Astrocyte (in vitro differentiated cells and primary cell): ENCODE measurements around the gene FOXK2. TPM values are rescaled to one million over a fixed set of nuclear protein-coding genes. Genes with fewer than 3 reads are reported as not detected.
"Not testable (repeated sequence)": the region's sequence is repeated elsewhere in the genome, so short reads cannot be mapped to it uniquely, and the experiment has no call there.

ENCODE experiments used
- DNase-seq: peaks from one replicate; pipeline ENCODE4 v3.0.0-alpha.2; 2010; ENCODE audit warnings: low read depth
- FAIRE-seq: peaks from 2 replicates; lab custom pipeline; 2011; peaks lifted over from hg19 to GRCh38; lab: Jason Lieb, UNC
- H2AFZ ChIP-seq: 2 replicates; pipeline ENCODE4 v1.6.0; 2012; ENCODE audit warnings: low read depth, low read length, inconsistent platforms
- H3K27ac ChIP-seq: 2 replicates; pipeline ENCODE4 v1.5.1; 2011; ENCODE audit warnings: low read depth, low read length, inconsistent platforms
- H3K27me3 ChIP-seq: 2 replicates; pipeline ENCODE4 v1.6.0; 2011; ENCODE audit warnings: low read length, inconsistent platforms; ENCODE audit not compliant: insufficient read depth
- H3K36me3 ChIP-seq: 2 replicates; pipeline ENCODE4 v1.5.1; 2011; ENCODE audit warnings: low read length, inconsistent platforms; ENCODE audit not compliant: insufficient read depth
- H3K4me1 ChIP-seq: 2 replicates; pipeline ENCODE4 v1.5.1; 2011; ENCODE audit warnings: low read length, inconsistent platforms; ENCODE audit not compliant: insufficient read depth
- H3K4me2 ChIP-seq: 2 replicates; pipeline ENCODE4 v1.6.0; 2012; ENCODE audit warnings: low read length, inconsistent platforms
- H3K4me3 ChIP-seq: 2 replicates; pipeline ENCODE4 v1.5.1; 2011; ENCODE audit warnings: low read depth, mild to moderate bottlenecking, low read length, inconsistent platforms; ENCODE audit not compliant: insufficient read depth
- H3K79me2 ChIP-seq: 2 replicates; pipeline ENCODE4 v1.6.0; 2012; ENCODE audit warnings: mild to moderate bottlenecking, low read length, inconsistent platforms; ENCODE audit not compliant: insufficient read depth
- H3K9ac ChIP-seq: 2 replicates; pipeline ENCODE4 v1.6.0; 2012; ENCODE audit warnings: mild to moderate bottlenecking, low read length, inconsistent platforms
- H3K9me3 ChIP-seq: 2 replicates; pipeline ENCODE4 v1.5.1; 2012; ENCODE audit warnings: low read depth, mild to moderate bottlenecking, low read length, inconsistent platforms; ENCODE audit not compliant: insufficient read depth
- H4K20me1 ChIP-seq: 2 replicates; pipeline ENCODE4 v1.6.0; 2012; ENCODE audit warnings: low read length, inconsistent platforms; ENCODE audit not compliant: insufficient read depth
- H3K27ac Mint-ChIP-seq: one replicate; pipeline ENCODE4 v1.8.0; 2021; ENCODE audit warnings: mild to moderate bottlenecking, mixed read lengths; ENCODE audit not compliant: unreplicated experiment
- H3K27me3 Mint-ChIP-seq: one replicate; pipeline ENCODE4 v1.8.0; 2021; ENCODE audit warnings: low read depth, mixed read lengths; ENCODE audit not compliant: unreplicated experiment
- H3K36me3 Mint-ChIP-seq: one replicate; pipeline ENCODE4 v1.8.0; 2021; ENCODE audit warnings: low read depth, mixed read lengths; ENCODE audit not compliant: unreplicated experiment
- H3K4me1 Mint-ChIP-seq: one replicate; pipeline ENCODE4 v1.8.0; 2021; ENCODE audit warnings: low read depth, mixed read lengths; ENCODE audit not compliant: unreplicated experiment
- H3K4me3 Mint-ChIP-seq: one replicate; pipeline ENCODE4 v1.8.0; 2021; ENCODE audit warnings: mild to moderate bottlenecking, moderate library complexity, mixed read lengths; ENCODE audit not compliant: unreplicated experiment
- H3K9me3 Mint-ChIP-seq: one replicate; pipeline ENCODE4 v1.8.0; 2021; ENCODE audit warnings: mild to moderate bottlenecking, mixed read lengths; ENCODE audit not compliant: unreplicated experiment
- CTCF ChIP-seq: IDR thresholded peaks from 2 replicates; pipeline ENCODE4 v1.5.1; 2011; ENCODE audit warnings: low read depth, mild to moderate bottlenecking, inconsistent platforms, low read length, moderate library complexity; ENCODE audit not compliant: insufficient read depth
- EZH2 ChIP-seq: IDR thresholded peaks from 2 replicates; pipeline ENCODE4 v1.6.1; 2012; ENCODE audit warnings: mild to moderate bottlenecking, low read length, inconsistent platforms; ENCODE audit not compliant: insufficient read depth
- total RNA-seq: library from RNA; stranded (reverse); gene quantifications from 2 replicates; pipeline ENCODE4 v1.2.1, GENCODE V29; 2021

Gene FOXK2
- total RNA-seq, 1 donor from 2014 or later: 68.0 TPM

GRCh38 chr17:82503094-82503727 is 16.3 kb upstream of the FOXK2 start:
- Mint-ChIP-seq H3K36me3 (no peaks in the 10 kb centered on the region), H3K9me3 (no peaks in the 10 kb centered on the region), H3K4me1 (no peaks in the 10 kb centered on the region), H3K4me3 (no peak overlapping the region), H3K27me3 (peaks cover 4% of the 10 kb centered on the region), H3K27ac (no peak overlapping the region)
- Histone ChIP-seq H3K27me3 (no peaks in the 10 kb centered on the region), H3K4me3 (no peak overlapping the region), H3K36me3 (no peaks in the 10 kb centered on the region), H2AFZ (no peak overlapping the region), H4K20me1 (no peaks in the 10 kb centered on the region), H3K9ac (no peak overlapping the region), H3K79me2 (no peaks in the 10 kb centered on the region), H3K27ac (no peak overlapping the region), H3K4me2 (no peak overlapping the region), H3K9me3 (no peaks in the 10 kb centered on the region), H3K4me1 (no peaks in the 10 kb centered on the region)
- FAIRE-seq (no peak), DNase-seq (no peak)
- TF ChIP-seq EZH2: no peak
- TF ChIP-seq CTCF: no peak

GRCh38 chr17:82503728-82504308 is 15.7 kb upstream of the FOXK2 start:
- H3K27me3 Mint-ChIP-seq: peaks cover 4% of the 10 kb centered on the region
- no peak overlapping the region for H3K4me2 ChIP-seq
- no peaks in the 10 kb centered on the region for H3K27me3 ChIP-seq
- no peak overlapping the region for H3K27ac ChIP-seq
- no peaks in the 10 kb centered on the region for H3K9me3 ChIP-seq
- no peaks in the 10 kb centered on the region for H4K20me1 ChIP-seq
- H3K27ac Mint-ChIP-seq: no peak overlapping the region
- H3K4me1 Mint-ChIP-seq: no peaks in the 10 kb centered on the region
- H3K4me1 ChIP-seq: no peaks in the 10 kb centered on the region
- no peaks in the 10 kb centered on the region for H3K36me3 Mint-ChIP-seq
- no peaks in the 10 kb centered on the region for H3K9me3 Mint-ChIP-seq
- no peak overlapping the region for H3K9ac ChIP-seq
- H2AFZ ChIP-seq: no peak overlapping the region
- no peaks in the 10 kb centered on the region for H3K36me3 ChIP-seq
- H3K4me3 ChIP-seq: no peak overlapping the region
- no peak overlapping the region for H3K4me3 Mint-ChIP-seq
- no peak for TF ChIP-seq EZH2
- no peak for TF ChIP-seq CTCF
- no peaks in the 10 kb centered on the region for H3K79me2 ChIP-seq
- DNase-seq: no peak
- no peak for FAIRE-seq

DNA sequence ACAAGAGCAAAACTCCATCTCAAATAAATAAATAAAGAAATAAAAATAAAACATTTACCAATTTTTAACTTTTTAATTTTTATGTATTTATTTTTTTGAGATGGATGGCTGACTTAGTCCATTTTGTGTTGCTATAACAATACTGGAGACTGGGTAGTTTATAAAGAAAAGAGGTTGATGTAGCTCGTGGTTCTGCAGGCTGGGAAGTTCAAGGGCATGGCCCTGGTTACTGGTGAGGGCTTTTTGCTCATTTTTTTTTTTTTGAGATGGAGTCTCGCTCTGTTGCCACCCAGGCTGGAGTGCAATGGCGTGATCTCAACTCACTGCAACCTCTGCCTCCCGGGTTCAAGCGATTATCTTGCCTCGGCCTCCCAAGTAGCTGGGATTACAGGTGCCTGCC is 14.2 kb upstream of the FOXK2 start:
- Mint-ChIP-seq H3K4me3 (no peak overlapping the region), H3K9me3 (no peaks in the 10 kb centered on the region), H3K27me3 (peaks cover 3% of the 10 kb centered on the region), H3K36me3 (no peaks in the 10 kb centered on the region), H3K27ac (no peak overlapping the region), H3K4me1 (no peaks in the 10 kb centered on the region)
- Histone ChIP-seq H3K4me2 (no peak overlapping the region), H3K36me3 (no peaks in the 10 kb centered on the region), H3K9me3 (no peaks in the 10 kb centered on the region), H3K27ac (no peak overlapping the region), H3K4me1 (no peaks in the 10 kb centered on the region), H3K79me2 (no peaks in the 10 kb centered on the region), H4K20me1 (no peaks in the 10 kb centered on the region), H3K9ac (no peak overlapping the region), H3K4me3 (no peak overlapping the region), H3K27me3 (no peaks in the 10 kb centered on the region), H2AFZ (no peak overlapping the region)
- no peak for DNase-seq
- no peak for FAIRE-seq
- TF ChIP-seq EZH2 (no peak), CTCF (no peak)

DNA sequence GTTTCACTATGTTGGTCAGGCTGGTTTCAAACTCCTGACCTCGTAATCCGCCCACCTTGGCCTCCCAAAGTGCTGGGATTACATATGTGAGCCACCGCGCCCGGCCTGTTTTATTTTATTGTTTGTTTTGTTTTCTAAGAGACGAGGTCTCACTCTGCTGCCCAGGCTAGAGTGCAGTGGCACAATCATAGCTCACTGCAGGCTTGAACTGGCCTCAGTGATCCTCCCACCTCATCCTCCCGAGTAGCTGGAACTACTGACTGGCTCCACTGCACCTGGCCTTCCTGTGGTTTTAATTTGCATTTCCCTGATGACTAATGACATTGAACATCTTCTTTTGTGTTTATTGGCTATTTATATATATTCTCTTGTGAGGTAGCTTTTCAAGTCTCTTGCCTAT is 13.1 kb upstream of the FOXK2 start:
- not testable (repeated sequence) for H3K9ac ChIP-seq, H3K36me3 Mint-ChIP-seq, DNase-seq, H3K4me3 ChIP-seq, FAIRE-seq, H3K36me3 ChIP-seq, H3K9me3 Mint-ChIP-seq, H3K79me2 ChIP-seq, H3K4me1 Mint-ChIP-seq, H2AFZ ChIP-seq, H3K27ac ChIP-seq, H4K20me1 ChIP-seq, H3K27me3 ChIP-seq, H3K9me3 ChIP-seq, H3K27ac Mint-ChIP-seq, H3K27me3 Mint-ChIP-seq, H3K4me1 ChIP-seq, H3K4me2 ChIP-seq, H3K4me3 Mint-ChIP-seq
